Vagina (tissue), 2 donors: Measurements from ENCODE around the gene MT1HL1. TPM values are rescaled to one million over a fixed set of nuclear protein-coding genes. Genes with fewer than 3 reads are reported as not detected.
"Not testable (repeated sequence)": the region's sequence is repeated elsewhere in the genome, so short reads cannot be mapped to it uniquely, and the experiment has no call there.

Source experiments
- DNase-seq, 2 donors: peaks; one replicate each; pipeline ENCODE4 v3.0.0-alpha.2; 2017; ENCODE audit errors: extremely low spot score in 2 of 2
- H3K27ac ChIP-seq: fragments of 200-600 bp; sonication (generic); one replicate; pipeline ENCODE4 v1.5.1; 2019
- H3K27me3 ChIP-seq: fragments of 200-600 bp; sonication (generic); one replicate; pipeline ENCODE4 v1.5.1; 2019
- H3K36me3 ChIP-seq, 2 donors: fragments of 200-600 bp; sonication (generic); one replicate each; pipeline ENCODE4 v1.5.1; 2017 to 2019
- H3K4me1 ChIP-seq: fragments of 200-600 bp; sonication (generic); one replicate; pipeline ENCODE4 v1.5.1; 2019
- H3K4me3 ChIP-seq, 2 donors: fragments of 200-600 bp; sonication (generic); 1 replicate in 1 of 2; 2 replicates in 1 of 2; pipeline ENCODE4 v1.5.1; 2016 to 2019
- H3K9me3 ChIP-seq: fragments of 200-600 bp; sonication (generic); one replicate; pipeline ENCODE4 v1.5.1; 2019
- POLR2A ChIP-seq, 2 donors: fragments of 450-650 bp; IDR thresholded peaks; one replicate each; pipeline ENCODE4 v1.6.1; 2017; ENCODE audit warnings: antibody characterized with exemption in 2 of 2, mild to moderate bottlenecking in 2 of 2, moderate library complexity in 2 of 2
- POLR2AphosphoS5 ChIP-seq, 2 donors: sonication (generic); formaldehyde crosslinking; IDR thresholded peaks; one replicate each; pipeline ENCODE4 v1.9.0; 2017; ENCODE audit warnings: antibody characterized with exemption in 2 of 2, mild to moderate bottlenecking in 2 of 2, low read depth in 1 of 2; ENCODE audit not compliant: insufficient read depth in 1 of 2
- intact Hi-C: fragments of 100-400 bp; cut with DNase I; formaldehyde crosslinking; loops from one replicate; pipeline ENCODE4 v1.15.1; 2023
- total RNA-seq: library from RNA; depleted of rRNA; stranded (reverse); fragments of >200 nt; gene quantifications from one replicate; pipeline ENCODE4 v1.2.3, GENCODE V29; 2016
- TF ChIP-seq, protein P1 (sequence below), 3 experiments: fragments of 450-650 bp in 2 of 3; fragments of 200-600 bp in 1 of 3; sonication (generic) in 1 of 3; IDR thresholded peaks; one replicate each; pipeline ENCODE4 v1.5.1; 2017 to 2019; ENCODE audit warnings: antibody characterized with exemption in 3 of 3, mild to moderate bottlenecking in 2 of 3, moderate library complexity in 2 of 3

MT1HL1 gene
- total RNA-seq, 1 donor from 2014 or later, result not detected

- no peaks in the 10 kb centered on the region for H3K27me3 ChIP-seq
- H3K36me3 ChIP-seq, result no peaks in the 10 kb centered on the region
- no peaks in the 10 kb centered on the region for H3K9me3 ChIP-seq
- DNase-seq, result no peak
- H3K27ac ChIP-seq, result no peak overlapping the region
- intact Hi-C loops, result no loop called here
- H3K4me3 ChIP-seq, result no peak overlapping the region
- TF ChIP-seq POLR2AphosphoS5 (IDR thresholded peaks at IDR 0.05; ENCODE audit: insufficient read depth in 1 of 2, low read depth in 1 of 2), result no peak
- TF ChIP-seq POLR2A (IDR thresholded peaks at IDR 0.05), result no peak
- TF ChIP-seq, protein P1, sequence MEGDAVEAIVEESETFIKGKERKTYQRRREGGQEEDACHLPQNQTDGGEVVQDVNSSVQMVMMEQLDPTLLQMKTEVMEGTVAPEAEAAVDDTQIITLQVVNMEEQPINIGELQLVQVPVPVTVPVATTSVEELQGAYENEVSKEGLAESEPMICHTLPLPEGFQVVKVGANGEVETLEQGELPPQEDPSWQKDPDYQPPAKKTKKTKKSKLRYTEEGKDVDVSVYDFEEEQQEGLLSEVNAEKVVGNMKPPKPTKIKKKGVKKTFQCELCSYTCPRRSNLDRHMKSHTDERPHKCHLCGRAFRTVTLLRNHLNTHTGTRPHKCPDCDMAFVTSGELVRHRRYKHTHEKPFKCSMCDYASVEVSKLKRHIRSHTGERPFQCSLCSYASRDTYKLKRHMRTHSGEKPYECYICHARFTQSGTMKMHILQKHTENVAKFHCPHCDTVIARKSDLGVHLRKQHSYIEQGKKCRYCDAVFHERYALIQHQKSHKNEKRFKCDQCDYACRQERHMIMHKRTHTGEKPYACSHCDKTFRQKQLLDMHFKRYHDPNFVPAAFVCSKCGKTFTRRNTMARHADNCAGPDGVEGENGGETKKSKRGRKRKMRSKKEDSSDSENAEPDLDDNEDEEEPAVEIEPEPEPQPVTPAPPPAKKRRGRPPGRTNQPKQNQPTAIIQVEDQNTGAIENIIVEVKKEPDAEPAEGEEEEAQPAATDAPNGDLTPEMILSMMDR (IDR thresholded peaks at IDR 0.05), result no peak
- no peaks in the 10 kb centered on the region for H3K4me1 ChIP-seq
These were observed 23.6 kb downstream of the MT1HL1 start for GRCh38 chr1:236980673-236981072.

DNA sequence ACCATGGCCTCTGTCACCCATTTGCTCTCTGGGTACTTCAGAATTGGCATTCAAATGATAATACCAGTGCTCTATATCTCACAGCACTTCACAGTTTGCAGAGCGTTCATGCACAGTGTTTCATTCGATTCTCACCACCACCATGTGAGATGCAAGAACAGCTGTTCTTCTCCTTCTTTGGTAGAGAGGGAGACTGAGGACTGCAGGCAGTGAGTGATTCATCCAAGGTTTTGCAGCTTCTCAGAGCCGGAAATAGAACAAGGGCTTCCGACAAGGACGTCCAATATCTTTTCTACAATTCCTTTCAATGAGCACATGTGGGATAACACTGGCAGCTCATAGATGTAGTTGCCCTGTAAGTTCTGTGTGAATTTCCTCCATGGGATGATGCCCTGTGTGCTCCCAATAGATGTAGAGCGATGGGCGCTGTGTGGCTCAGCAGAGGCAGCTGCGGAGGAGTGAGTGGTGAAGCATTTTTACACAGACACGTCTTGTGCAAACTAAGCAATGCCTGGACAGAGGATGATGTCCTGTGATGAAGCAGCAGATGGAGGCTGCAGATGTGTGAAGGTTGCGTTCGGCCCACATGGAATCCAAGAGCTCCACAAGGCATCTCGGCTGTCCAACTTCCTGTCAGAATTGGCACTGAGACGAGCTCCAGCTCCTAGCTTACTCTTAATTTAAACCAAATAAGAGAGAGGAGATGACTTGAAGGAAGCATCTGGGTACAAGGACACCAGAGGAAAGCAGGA, 24.9 kb downstream of the MT1HL1 start:
- Histone ChIP-seq H3K36me3 (no peaks in the 10 kb centered on the region), H3K4me3 (no peak overlapping the region), H3K4me1 (no peaks in the 10 kb centered on the region), H3K27me3 (no peaks in the 10 kb centered on the region), H3K27ac (no peak overlapping the region), H3K9me3 (no peaks in the 10 kb centered on the region)
- TF ChIP-seq, protein P1 (IDR thresholded peaks at IDR 0.05), result no peak
- TF ChIP-seq POLR2A (IDR thresholded peaks at IDR 0.05), result no peak
- TF ChIP-seq POLR2AphosphoS5 (IDR thresholded peaks at IDR 0.05; ENCODE audit: insufficient read depth in 1 of 2, low read depth in 1 of 2), result no peak
- DNase-seq, result no peak
- intact Hi-C loops, result no loop called here

DNA sequence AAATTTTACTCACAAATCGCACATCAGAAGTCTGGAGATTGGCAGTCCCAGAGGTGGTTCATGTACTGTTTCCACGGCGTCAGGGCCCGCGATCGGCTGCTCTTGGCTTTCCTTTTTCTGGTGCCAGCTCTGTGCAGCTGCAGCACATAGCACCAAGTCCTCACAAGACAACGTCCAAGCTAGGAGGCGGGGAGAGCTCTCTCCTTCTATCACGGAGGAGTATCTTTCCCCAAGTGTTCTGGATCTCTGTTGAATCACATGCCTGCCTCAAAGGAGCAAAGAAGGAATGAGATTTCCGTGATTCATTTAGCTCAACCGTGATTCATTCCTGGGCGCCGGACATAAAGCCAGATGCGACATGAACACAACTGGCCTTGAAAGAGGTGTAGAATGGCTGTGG, 25.5 kb downstream of the MT1HL1 start:
- Histone ChIP-seq H3K27me3 (no peaks in the 10 kb centered on the region), H3K9me3 (no peaks in the 10 kb centered on the region), H3K36me3 (no peaks in the 10 kb centered on the region), H3K4me3 (no peak overlapping the region), H3K4me1 (no peaks in the 10 kb centered on the region), H3K27ac (no peak overlapping the region)
- intact Hi-C loops, result no loop called here
- TF ChIP-seq, protein P1 (IDR thresholded peaks at IDR 0.05), result no peak
- TF ChIP-seq POLR2A (IDR thresholded peaks at IDR 0.05) (no peak), POLR2AphosphoS5 (IDR thresholded peaks at IDR 0.05; ENCODE audit: insufficient read depth in 1 of 2, low read depth in 1 of 2) (no peak)
- no peak for DNase-seq

DNA sequence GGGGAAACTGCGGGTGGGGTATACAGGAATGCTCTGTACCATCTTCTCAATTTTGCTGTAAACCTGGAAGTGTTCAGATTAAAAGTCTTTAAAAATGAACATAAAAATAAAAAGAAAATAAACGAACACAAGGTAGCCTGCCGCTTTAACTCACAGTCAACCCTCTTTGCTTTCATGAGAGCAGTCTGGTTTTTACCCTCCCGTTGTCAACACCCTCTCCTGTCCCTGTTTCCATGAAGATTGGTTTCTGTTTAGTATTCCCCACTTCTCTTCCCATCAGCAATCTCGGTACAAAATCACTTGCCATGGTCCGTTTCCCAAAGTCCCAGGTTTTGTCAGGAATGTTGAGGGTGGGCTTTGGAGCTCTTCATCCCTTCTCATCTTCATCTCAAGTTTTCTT, 28.8 kb downstream of the MT1HL1 start:
- intact Hi-C loops, result no loop called here
- no peaks in the 10 kb centered on the region for H3K27me3 ChIP-seq
- no peaks in the 10 kb centered on the region for H3K4me1 ChIP-seq
- no peak overlapping the region for H3K4me3 ChIP-seq
- no peaks in the 10 kb centered on the region for H3K36me3 ChIP-seq
- H3K9me3 ChIP-seq, result no peaks in the 10 kb centered on the region
- H3K27ac ChIP-seq, result no peak overlapping the region
- TF ChIP-seq POLR2A (IDR thresholded peaks at IDR 0.05) (no peak), POLR2AphosphoS5 (IDR thresholded peaks at IDR 0.05; ENCODE audit: insufficient read depth in 1 of 2, low read depth in 1 of 2) (no peak)
- TF ChIP-seq, protein P1 (IDR thresholded peaks at IDR 0.05), result no peak
- DNase-seq, result no peak

- H3K4me1 ChIP-seq, H3K4me3 ChIP-seq, H3K27me3 ChIP-seq, DNase-seq, H3K36me3 ChIP-seq, H3K27ac ChIP-seq, intact Hi-C loops, H3K9me3 ChIP-seq: not testable (repeated sequence)
These were observed 30.2 kb downstream of the MT1HL1 start for GRCh38 chr1:236974025-236974424.
